GM21390 (cell line): ENCODE results near the gene PPM1B.
"Not testable (repeated sequence)": the region's sequence is repeated elsewhere in the genome, so short reads cannot be mapped to it uniquely, and the experiment has no call there.

Experiments used
- ATAC-seq: cut with Tn5 transposase; IDR thresholded peaks from one replicate; pipeline ENCODE4 v1.9.1; 2021; ENCODE audit not compliant: unreplicated experiment

The PPM1B gene

GRCh38 chr2:44168681-44169154, at the start of gene PPM1B:
PPM1B (plus strand) TSS chr2:44168875; CDS start chr2:44201200, 32,325 bp downstream.
- peak; percentile 69 for ATAC-seq

- ATAC-seq, result no peak
These were observed 48.8 kb upstream of the PPM1B start for GRCh38 chr2:44119878-44120277.

- ATAC-seq, result no peak
These were observed 48.2 kb upstream of the PPM1B start for GRCh38 chr2:44120428-44120827.

GRCh38 chr2:44121899-44122298, 46.8 kb upstream of the PPM1B start:
- ATAC-seq, result no peak

- ATAC-seq, result no peak
These were observed 44.2 kb upstream of the PPM1B start for GRCh38 chr2:44124500-44124899.

GRCh38 chr2:44126106-44126797, 42.4 kb upstream of the PPM1B start:
- no peak for ATAC-seq

- no peak for ATAC-seq
These were observed 38.2 kb upstream of the PPM1B start for GRCh38 chr2:44130441-44130840.

GRCh38 chr2:44131177-44131576, 37.5 kb upstream of the PPM1B start:
- ATAC-seq, result no peak

- not testable (repeated sequence) for ATAC-seq
These were observed 35.1 kb upstream of the PPM1B start for GRCh38 chr2:44133602-44134001.

- ATAC-seq, result no peak
These were observed 33.8 kb upstream of the PPM1B start for GRCh38 chr2:44134848-44135247.

- no peak for ATAC-seq
These were observed 33.4 kb upstream of the PPM1B start for GRCh38 chr2:44135296-44135695.

- ATAC-seq, result no peak
These were observed 32.9 kb upstream of the PPM1B start for GRCh38 chr2:44135771-44136170.

GRCh38 chr2:44136252-44136651, 32.4 kb upstream of the PPM1B start:
- ATAC-seq, result no peak

GRCh38 chr2:44137048-44137447, 31.6 kb upstream of the PPM1B start:
- ATAC-seq, result no peak

GRCh38 chr2:44137872-44138551, 30.7 kb upstream of the PPM1B start:
- ATAC-seq, result no peak

- no peak for ATAC-seq
These were observed 28.9 kb upstream of the PPM1B start for GRCh38 chr2:44139741-44140140.

GRCh38 chr2:44142306-44142705, 26.4 kb upstream of the PPM1B start:
- ATAC-seq, result no peak

GRCh38 chr2:44143701-44144100, 25.0 kb upstream of the PPM1B start:
- no peak for ATAC-seq

GRCh38 chr2:44148999-44149398, 19.7 kb upstream of the PPM1B start:
- no peak for ATAC-seq

GRCh38 chr2:44150473-44150872, 18.2 kb upstream of the PPM1B start:
- no peak for ATAC-seq

- no peak for ATAC-seq
These were observed 15.6 kb upstream of the PPM1B start for GRCh38 chr2:44152865-44153669.
